ENCODE data around the gene COL15A1.

DNA sequence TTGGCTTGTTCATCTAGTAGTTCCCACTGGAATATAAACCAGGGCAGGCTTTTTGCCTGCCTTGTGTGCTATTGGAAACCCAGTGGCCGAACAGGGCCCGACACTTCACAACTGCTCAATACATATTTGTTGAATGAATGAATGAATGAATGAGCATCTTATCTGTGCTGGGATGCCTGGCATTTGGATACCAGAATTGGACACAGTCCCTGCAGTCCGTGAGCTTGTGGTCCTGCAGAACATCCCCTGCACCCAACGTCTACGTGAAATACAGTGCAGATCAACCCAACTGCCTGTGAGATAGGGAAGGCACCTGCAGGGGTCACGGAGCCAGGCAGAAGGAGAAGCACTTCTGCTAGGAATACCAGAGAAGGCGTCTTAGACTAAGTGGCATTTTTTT lies 30.0 kb upstream of the COL15A1 start:
- no peak for TF ChIP-seq ETV6 (CRISPR knock-in tag; IDR thresholded peaks at IDR 0.05)
- TF ChIP-seq, protein P1, sequence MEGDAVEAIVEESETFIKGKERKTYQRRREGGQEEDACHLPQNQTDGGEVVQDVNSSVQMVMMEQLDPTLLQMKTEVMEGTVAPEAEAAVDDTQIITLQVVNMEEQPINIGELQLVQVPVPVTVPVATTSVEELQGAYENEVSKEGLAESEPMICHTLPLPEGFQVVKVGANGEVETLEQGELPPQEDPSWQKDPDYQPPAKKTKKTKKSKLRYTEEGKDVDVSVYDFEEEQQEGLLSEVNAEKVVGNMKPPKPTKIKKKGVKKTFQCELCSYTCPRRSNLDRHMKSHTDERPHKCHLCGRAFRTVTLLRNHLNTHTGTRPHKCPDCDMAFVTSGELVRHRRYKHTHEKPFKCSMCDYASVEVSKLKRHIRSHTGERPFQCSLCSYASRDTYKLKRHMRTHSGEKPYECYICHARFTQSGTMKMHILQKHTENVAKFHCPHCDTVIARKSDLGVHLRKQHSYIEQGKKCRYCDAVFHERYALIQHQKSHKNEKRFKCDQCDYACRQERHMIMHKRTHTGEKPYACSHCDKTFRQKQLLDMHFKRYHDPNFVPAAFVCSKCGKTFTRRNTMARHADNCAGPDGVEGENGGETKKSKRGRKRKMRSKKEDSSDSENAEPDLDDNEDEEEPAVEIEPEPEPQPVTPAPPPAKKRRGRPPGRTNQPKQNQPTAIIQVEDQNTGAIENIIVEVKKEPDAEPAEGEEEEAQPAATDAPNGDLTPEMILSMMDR (IDR thresholded peaks at IDR 0.05), result no peak
- TF ChIP-seq ZNF423 (CRISPR knock-in tag; IDR thresholded peaks at IDR 0.05), result no peak
- TF ChIP-seq EMX1 (CRISPR knock-in tag; IDR thresholded peaks at IDR 0.05), result no peak
- TF ChIP-seq, protein P2, sequence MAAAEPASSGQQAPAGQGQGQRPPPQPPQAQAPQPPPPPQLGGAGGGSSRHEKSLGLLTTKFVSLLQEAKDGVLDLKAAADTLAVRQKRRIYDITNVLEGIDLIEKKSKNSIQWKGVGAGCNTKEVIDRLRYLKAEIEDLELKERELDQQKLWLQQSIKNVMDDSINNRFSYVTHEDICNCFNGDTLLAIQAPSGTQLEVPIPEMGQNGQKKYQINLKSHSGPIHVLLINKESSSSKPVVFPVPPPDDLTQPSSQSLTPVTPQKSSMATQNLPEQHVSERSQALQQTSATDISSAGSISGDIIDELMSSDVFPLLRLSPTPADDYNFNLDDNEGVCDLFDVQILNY (CRISPR knock-in tag; IDR thresholded peaks at IDR 0.05), result no peak
- TF ChIP-seq CREB1 (CRISPR knock-in tag; IDR thresholded peaks at IDR 0.05), result no peak
- no peak for TF ChIP-seq SP1 (CRISPR knock-in tag; conservative IDR thresholded peaks at IDR 0.05)
- no peak for TF ChIP-seq NR2C2 (CRISPR knock-in tag; IDR thresholded peaks at IDR 0.05)
- no peak for TF ChIP-seq TEAD1 (CRISPR knock-in tag; IDR thresholded peaks at IDR 0.05)

Measured in WTC11 (cell line).